Stimulated activated CD4-positive, alpha-beta T cell treated with anti-CD3 and anti-CD28 coated beads, Interleukin-2, amount 100 ng/mL, for 4 hours (primary cell): ENCODE data around the gene OLFML2A.
A peak's percentile ranks its signal among the peaks of the same experiment; 100 is the strongest.

Experiments used
- DNase-seq: peaks from one replicate; pipeline ENCODE4 v3.0.0-alpha.2; 2020; ENCODE audit warnings: low read depth

OLFML2A gene

GRCh38 chr9:124854161-124854560 lies 77.2 kb downstream of the OLFML2A start:
- DNase-seq: no peak

GRCh38 chr9:124854822-124855221 lies 77.9 kb downstream of the OLFML2A start:
- DNase-seq: no peak

- no peak for DNase-seq
Measured at GRCh38 chr9:124855566-124855943, 78.6 kb downstream of the OLFML2A start.

GRCh38 chr9:124855944-124856765 lies 79.2 kb downstream of the OLFML2A start:
- no peak for DNase-seq

GRCh38 chr9:124857533-124858162 lies 80.7 kb downstream of the OLFML2A start:
- DNase-seq: no peak

GRCh38 chr9:124858330-124859046 lies 81.6 kb downstream of the OLFML2A start:
- no peak for DNase-seq

GRCh38 chr9:124859803-124860581 lies 83.1 kb downstream of the OLFML2A start:
- DNase-seq: no peak

GRCh38 chr9:124860582-124861341 lies 83.8 kb downstream of the OLFML2A start:
- DNase-seq: no peak

GRCh38 chr9:124861342-124862229 lies 84.7 kb downstream of the OLFML2A start, which contains the start of the genes ARPC5L and RPL35:
ARPC5L (plus strand) TSS chr9:124862130; CDS start chr9:124869291, 7,161 bp downstream.
RPL35 (minus strand) TSS chr9:124861957; CDS start chr9:124861912, 45 bp downstream.
- peak; percentile 95 for DNase-seq

- no peak for DNase-seq
Measured at GRCh38 chr9:124863371-124863871, 86.5 kb downstream of the OLFML2A start.
